Astrocyte of the spinal cord (primary cell): ENCODE measurements around the gene PACRG.
A peak's percentile ranks its signal among the peaks of the same experiment; 100 is the strongest.

Experiments used
- DNase-seq: peaks from one replicate; pipeline ENCODE4 v3.0.0; 2011; ENCODE audit warnings: low read depth, low spot score
- H3K4me3 ChIP-seq: 2 replicates; pipeline ENCODE4 v1.5.1; 2011; ENCODE audit warnings: low read depth, mild to moderate bottlenecking, low read length, moderate library complexity
- CTCF ChIP-seq: IDR thresholded peaks from 2 replicates; pipeline ENCODE4 v1.5.1; 2012; ENCODE audit warnings: low read depth, mild to moderate bottlenecking, low read length, inconsistent platforms
- in situ Hi-C: cut with HindIII; loops from 2 replicates; pipeline ENCODE4 v1.10.0; 2017; ENCODE audit warnings: low sequenced_read_pairs

The PACRG gene

GRCh38 chr6:163254341-163254835, 526.6 kb downstream of the PACRG start:
- no peak for DNase-seq
- no peak for TF ChIP-seq CTCF
- in situ Hi-C loops = no loop called here
- H3K4me3 ChIP-seq = no peak overlapping the region

GRCh38 chr6:163255265-163255664, 527.5 kb downstream of the PACRG start:
- in situ Hi-C loops = no loop called here
- no peak for TF ChIP-seq CTCF

GRCh38 chr6:163259689-163260088, 531.9 kb downstream of the PACRG start:
- TF ChIP-seq CTCF = no peak
- H3K4me3 ChIP-seq = no peak overlapping the region
- in situ Hi-C loops = no loop called here
- no peak for DNase-seq

More at GRCh38 chr6:163255265-163255664, 527.5 kb downstream of the PACRG start:
- no peak overlapping the region for H3K4me3 ChIP-seq
- no peak for DNase-seq

- DNase-seq = peak; percentile 22
- H3K4me3 ChIP-seq = peak overlapping the region; percentile 5
- no peak for TF ChIP-seq CTCF
- in situ Hi-C loops = no loop called here
These were observed 532.5 kb downstream of the PACRG start for GRCh38 chr6:163260111-163260895.

- in situ Hi-C loops = no loop called here
- no peak overlapping the region for H3K4me3 ChIP-seq
- no peak for TF ChIP-seq CTCF
- DNase-seq = no peak
These were observed 533.1 kb downstream of the PACRG start for GRCh38 chr6:163260911-163261310.

- TF ChIP-seq CTCF = no peak
- H3K4me3 ChIP-seq = no peak overlapping the region
- DNase-seq = no peak
- in situ Hi-C loops = no loop called here
These were observed 533.6 kb downstream of the PACRG start for GRCh38 chr6:163261361-163261760.
